C4-2B (cell line): ENCODE results near the gene CFAP58.

Source experiments
- H3K27ac ChIP-seq: fragments of 450-650 bp; 2 replicates; pipeline ENCODE4 v1.5.1; 2017
- ZFX ChIP-seq: fragments of 450-650 bp; IDR thresholded peaks from 2 replicates; pipeline ENCODE4 v1.6.1; 2017
- TF ChIP-seq, protein P1 (sequence below): fragments of 450-650 bp; conservative IDR thresholded peaks from 2 replicates; pipeline ENCODE4 v1.5.1; 2017; ENCODE audit warnings: mild to moderate bottlenecking

The CFAP58 gene

DNA sequence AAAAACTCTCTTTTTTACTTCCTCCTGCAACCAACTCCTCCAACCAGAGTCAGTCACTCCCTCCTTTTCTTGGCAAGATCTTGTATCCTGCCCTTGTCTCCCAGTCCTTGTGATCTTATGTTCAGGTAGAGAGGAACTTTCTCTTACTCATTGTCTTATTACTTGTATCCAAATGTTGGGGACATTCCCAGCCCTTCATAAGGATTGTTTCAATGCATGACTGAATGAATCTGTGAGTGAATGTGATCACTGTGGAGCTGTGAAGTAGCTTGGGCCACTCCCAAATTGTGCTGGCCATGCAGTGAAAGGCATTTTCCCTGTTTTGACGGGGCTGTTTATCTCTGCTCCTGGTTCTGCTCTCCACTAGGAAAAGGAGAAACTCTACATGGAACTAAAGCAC is 93.7 kb downstream of the CFAP58 start:
- TF ChIP-seq, protein P1, sequence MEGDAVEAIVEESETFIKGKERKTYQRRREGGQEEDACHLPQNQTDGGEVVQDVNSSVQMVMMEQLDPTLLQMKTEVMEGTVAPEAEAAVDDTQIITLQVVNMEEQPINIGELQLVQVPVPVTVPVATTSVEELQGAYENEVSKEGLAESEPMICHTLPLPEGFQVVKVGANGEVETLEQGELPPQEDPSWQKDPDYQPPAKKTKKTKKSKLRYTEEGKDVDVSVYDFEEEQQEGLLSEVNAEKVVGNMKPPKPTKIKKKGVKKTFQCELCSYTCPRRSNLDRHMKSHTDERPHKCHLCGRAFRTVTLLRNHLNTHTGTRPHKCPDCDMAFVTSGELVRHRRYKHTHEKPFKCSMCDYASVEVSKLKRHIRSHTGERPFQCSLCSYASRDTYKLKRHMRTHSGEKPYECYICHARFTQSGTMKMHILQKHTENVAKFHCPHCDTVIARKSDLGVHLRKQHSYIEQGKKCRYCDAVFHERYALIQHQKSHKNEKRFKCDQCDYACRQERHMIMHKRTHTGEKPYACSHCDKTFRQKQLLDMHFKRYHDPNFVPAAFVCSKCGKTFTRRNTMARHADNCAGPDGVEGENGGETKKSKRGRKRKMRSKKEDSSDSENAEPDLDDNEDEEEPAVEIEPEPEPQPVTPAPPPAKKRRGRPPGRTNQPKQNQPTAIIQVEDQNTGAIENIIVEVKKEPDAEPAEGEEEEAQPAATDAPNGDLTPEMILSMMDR: no peak
- no peak for TF ChIP-seq ZFX
- H3K27ac ChIP-seq: no peak overlapping the region

DNA sequence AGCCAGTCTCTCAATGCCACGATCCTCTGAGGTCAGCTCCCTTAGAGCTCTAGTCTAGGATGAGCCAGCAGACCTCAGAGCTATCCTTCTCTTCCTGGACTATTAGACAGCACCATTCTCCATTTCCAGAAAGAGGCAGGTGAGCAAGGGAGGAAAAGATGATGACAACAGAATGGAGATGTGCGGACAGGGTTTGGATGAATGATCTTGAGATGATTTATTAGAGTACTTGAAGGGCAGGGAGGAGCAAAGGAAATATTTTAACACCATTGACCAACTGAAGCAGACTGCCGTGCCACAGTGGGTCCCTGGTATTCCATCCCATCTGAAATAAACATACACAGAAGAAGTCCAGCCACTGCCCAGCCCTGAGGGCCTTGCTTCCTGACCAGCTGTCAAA is 94.3 kb downstream of the CFAP58 start:
- H3K27ac ChIP-seq: no peak overlapping the region
- TF ChIP-seq, protein P1: no peak
- no peak for TF ChIP-seq ZFX

DNA sequence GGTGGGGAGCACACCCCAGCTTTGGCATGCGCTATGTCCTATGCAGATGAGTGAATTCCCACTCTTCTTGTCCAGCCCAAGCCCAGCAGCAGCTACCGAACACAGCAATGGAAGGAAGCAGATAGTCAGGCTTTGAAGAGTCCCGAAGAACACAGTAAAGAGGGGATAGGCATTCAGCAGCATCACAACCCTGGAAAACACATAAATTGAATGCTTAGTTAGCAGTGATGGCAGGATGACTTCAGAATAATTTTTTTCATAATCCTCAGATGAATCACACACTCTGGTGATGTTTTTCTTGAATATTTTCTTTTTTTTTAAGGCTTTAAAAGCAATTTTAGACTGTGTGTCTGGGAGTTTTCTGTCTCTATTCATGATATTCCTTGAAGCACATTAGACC is 95.8 kb downstream of the CFAP58 start:
- TF ChIP-seq ZFX: no peak
- TF ChIP-seq, protein P1: no peak
- no peak overlapping the region for H3K27ac ChIP-seq

DNA sequence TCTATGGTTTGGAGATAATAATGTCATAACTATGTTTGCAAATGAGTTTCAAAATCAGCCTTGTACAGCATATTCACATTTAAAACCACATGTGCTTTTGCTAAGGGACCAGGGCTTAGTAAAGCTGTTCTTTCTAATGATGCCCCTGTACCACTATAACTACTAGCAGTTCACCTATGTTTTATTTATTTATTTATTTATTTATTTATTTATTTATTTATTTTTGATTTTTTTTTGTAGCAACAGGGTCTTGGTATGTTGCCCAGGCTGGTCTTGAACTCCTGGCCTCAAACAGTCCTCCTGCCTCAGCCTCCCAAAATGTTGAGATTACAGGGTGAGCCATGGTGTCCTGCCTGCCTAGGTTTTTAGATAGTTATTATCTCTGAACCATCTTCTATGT is 96.9 kb downstream of the CFAP58 start:
- TF ChIP-seq ZFX: no peak
- TF ChIP-seq, protein P1: no peak
- no peak overlapping the region for H3K27ac ChIP-seq

DNA sequence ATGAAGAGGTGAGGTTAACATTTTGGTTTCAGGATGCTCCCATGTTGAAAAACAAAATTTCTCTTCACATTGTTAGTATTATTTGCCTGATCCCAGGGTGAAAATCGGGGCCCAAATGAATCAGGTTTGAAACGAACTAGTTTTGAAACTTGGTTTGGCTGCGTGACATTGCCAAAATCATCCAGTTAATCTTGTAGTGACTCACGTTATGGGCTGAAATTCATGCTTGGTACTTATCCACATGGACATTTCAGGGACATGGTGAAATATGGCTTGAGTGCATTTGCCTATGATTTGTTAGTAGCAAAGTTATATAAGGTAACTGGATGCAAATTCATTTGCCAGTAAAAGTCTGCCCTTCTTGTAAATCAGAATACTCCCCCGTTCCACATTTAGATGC is 97.3 kb downstream of the CFAP58 start:
- TF ChIP-seq, protein P1: no peak
- no peak for TF ChIP-seq ZFX
- H3K27ac ChIP-seq: no peak overlapping the region

DNA sequence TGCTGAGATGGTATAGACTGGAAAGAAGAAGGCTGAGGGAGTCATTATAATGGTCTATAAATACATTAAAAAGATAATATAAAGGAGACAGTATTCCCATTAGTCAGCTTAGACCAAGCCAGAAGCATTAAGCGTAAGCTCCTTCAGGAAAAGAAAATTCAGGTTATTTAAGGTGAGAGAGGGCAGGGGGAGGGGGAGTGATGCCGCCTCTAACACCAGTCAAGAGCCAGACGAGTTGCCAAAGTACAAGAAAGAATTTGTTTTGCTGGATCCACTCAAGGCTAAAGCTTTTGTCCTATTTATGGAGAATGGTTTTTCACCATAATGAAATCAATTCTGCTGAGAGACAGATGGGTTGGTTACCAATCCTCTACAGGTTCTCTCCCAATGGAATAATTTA is 99.3 kb downstream of the CFAP58 start:
- TF ChIP-seq, protein P1: no peak
- TF ChIP-seq ZFX: no peak
- H3K27ac ChIP-seq: no peak overlapping the region

DNA sequence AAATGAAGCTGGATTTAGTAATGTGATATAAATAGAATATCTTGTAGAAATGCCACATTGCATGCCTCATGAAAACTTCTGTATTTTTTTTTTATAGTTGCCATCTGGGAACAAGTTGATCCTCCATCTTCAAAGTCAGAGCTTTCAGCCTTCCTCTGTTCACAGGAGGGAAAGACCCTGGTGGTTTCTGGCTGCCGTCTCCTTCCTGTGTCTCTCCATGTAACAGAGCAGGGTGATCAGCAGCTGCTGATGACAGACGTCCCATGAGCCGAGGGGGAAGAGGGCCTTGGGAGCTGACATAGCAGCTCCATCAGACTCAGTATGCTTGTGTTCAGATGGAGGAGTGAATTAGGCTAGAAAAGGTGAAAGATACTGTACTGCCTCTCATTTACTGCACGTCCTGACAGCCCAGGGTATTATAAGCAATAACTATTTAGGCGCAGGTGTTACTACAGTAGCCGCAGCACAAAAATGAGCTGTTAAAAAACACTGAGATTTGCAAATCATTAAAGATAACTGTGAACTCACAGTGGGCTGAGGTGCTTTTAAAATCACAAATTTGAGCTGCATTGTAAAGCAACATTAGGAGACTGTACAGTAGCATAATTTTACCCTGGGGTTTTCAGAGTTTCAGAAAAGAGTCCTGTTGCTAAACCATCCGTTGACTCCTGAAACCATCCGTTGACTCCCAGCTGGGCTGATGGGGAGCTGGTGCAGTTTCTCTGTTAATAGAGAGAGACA is 103.3 kb downstream of the CFAP58 start:
- no peak for TF ChIP-seq ZFX
- TF ChIP-seq, protein P1: no peak
- H3K27ac ChIP-seq: no peak overlapping the region
